Measurements from ENCODE around the gene MRPS18A.
"Not testable (repeated sequence)": the region's sequence is repeated elsewhere in the genome, so short reads cannot be mapped to it uniquely, and the experiment has no call there.

Gene MRPS18A

DNA sequence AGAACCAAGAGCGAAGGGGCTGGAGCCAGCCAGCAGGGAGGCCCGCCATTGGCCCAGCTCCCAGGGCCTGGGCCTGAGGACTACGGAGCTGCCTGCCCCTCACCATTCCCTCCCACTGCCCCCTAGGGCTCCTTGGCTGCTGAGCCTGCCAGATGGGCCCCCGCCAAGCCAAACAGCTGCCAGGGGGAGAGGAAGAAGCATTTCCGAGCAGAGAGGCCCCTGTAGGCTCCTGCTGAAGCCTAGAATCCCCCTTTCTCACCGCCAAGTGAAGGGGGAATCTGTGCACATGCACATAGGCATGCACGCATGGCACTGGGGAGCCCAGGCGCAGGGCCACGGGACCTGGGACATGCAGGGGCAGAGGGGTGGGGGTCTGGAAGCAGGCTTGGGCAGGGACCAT lies 28.5 kb upstream of the MRPS18A start:
- DNase-seq: peak; percentile 89

- no peak for DNase-seq
Measured at GRCh38 chr6:43715056-43715788, 27.6 kb upstream of the MRPS18A start.

- peak; percentile 75 for DNase-seq
Measured at GRCh38 chr6:43714311-43715055, 26.9 kb upstream of the MRPS18A start.

GRCh38 chr6:43713643-43714310 lies 26.2 kb upstream of the MRPS18A start:
- no peak for DNase-seq

DNA sequence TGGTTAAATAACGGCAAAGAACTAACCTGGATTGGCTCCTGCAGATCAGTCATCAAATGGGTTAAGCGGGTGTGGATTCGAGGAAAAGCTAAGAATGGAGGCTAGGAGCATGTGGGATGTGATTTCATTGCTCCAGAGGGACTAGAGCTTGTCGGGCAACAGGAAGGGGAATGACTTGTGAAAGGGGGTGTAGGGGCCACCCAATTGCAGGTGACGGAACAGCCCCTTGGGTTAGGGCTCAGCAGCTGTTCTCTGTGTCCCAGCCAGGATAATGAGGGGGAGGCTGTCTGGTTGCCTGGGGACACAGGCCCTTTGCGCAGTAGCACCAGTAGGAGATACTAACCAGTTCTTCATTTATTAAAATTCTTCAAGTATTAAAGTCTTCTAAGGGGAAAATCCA lies 25.0 kb upstream of the MRPS18A start:
- DNase-seq: no peak

DNA sequence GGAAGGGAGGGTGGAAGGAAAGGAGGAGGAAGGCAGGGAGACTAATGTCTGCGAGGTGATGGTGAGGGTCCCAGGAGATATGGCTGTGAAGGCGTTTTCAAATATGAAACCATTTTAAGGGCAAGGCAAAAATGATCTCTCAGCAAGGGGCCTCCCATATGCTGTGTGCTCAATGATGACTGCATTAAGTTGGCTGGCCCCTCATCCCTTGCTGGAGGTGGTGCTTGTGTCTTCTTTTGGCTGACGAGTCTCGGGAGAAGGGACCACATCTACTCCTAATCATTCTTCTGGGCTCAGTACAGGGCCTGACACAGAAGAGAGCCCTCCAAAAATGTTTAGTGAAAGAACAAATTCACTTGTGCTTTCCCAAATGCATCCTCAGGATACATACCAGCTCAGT lies 23.0 kb upstream of the MRPS18A start:
- DNase-seq: no peak

GRCh38 chr6:43709654-43710303 lies 22.2 kb upstream of the MRPS18A start:
- no peak for DNase-seq

GRCh38 chr6:43708860-43709653 lies 21.5 kb upstream of the MRPS18A start:
- peak; percentile 51 for DNase-seq

- peak; percentile 97 for DNase-seq
Measured at GRCh38 chr6:43707767-43708166, 20.2 kb upstream of the MRPS18A start.

- DNase-seq: no peak
Measured at GRCh38 chr6:43707269-43707668, 19.7 kb upstream of the MRPS18A start.

DNA sequence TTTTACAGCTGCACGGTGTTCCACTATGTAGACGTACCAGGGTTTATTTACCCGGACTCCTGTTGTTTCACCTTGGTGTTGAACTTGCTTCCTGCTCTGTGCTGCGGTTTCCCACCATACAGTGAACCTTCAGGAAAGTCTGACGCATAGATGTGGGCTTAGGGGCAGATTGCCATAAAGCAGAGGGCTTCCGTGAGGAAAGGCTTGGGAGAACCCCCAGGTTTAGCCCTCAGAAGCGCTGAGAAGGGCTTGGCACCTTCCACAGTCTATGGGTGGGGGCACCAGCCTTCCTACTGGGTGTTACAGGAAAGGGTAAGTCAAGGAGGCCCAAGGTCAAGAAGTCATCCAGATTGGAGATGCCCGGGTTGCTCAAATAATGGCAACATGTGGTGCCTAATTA lies 19.2 kb upstream of the MRPS18A start:
- DNase-seq: peak; percentile 61

DNA sequence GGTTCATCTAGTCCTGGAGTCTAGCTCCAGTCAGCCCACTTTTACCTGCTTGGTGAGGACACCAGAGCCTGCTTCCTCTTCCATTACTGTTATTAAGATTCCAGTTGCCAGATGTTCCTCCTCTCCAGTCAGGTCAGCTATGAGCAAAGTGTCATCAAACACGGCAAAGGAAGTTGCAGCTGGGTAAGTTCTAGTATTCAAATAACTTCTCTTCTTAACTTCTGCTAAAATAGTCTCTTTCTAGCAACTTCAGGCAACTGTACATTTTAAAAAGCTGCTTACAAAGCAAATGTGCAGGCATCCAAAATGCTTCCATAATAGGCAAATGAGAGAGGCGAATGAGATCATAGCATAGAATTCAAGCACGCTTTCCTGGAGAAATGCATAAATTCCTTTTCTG lies 18.4 kb upstream of the MRPS18A start:
- peak; percentile 71 for DNase-seq

DNA sequence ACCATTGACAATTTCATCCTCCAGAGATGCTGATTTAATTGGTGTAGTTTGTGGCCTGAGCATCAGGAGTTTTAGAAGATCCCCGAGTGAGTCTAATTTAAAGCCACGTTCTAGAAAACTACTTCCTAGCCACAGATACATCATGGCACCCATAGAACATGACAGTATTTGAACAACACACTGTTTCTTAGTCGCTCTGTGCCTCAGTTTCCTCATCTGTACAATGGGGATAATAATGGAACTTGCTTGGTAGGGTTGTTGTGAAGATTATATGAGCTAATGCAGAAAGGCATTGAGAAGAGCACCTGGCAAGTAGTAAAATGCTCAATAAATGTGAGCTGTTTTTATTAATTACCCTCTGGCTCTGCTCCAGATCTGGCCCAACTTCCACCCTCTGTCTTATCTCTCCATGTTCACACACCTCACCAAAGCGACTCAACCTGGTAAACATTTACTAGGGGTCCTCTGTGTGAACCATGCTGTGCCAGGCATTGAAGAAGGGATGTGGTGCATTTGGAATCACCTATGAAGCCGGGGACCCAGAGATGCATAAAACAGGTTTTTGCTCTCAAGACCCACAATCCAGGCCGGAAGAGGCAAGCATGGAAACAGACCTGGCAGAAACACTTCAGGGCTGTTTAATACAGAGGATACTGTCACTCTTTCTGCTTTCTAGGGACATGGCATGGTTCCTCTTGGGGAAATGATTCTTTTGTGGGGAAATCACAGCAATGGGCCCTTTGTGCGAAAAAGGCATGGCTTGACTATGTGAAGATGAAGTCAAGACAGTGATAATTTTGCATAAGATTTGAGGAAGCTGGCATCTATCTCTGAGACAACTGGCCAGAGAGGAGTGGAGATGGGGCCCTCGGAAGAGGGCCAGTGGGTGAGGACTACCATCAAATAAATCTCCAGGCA lies 16.2 kb upstream of the MRPS18A start:
- peak; percentile 49 for DNase-seq

- DNase-seq: peak; percentile 98
Measured at GRCh38 chr6:43702534-43703440, 15.2 kb upstream of the MRPS18A start.

DNA sequence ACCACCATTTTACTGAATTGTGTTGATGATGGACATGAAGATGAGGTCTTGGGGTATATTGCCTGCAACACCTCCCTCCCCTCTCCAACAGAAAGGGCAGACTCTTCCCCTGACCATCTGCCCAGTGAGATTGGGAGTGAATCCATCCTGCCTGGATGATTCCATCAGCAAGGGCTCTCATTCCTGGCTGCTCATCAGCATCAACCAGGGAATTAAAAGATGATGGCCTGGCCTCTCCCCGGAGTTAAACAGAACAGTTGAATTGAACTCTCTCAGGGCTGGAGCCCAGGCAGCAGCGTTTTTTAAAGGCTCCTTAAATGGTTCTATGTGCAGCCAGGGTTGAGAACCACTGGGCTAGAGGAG lies 14.6 kb upstream of the MRPS18A start:
- peak; percentile 71 for DNase-seq

GRCh38 chr6:43700939-43701560 lies 13.5 kb upstream of the MRPS18A start:
- DNase-seq: not testable (repeated sequence)

DNA sequence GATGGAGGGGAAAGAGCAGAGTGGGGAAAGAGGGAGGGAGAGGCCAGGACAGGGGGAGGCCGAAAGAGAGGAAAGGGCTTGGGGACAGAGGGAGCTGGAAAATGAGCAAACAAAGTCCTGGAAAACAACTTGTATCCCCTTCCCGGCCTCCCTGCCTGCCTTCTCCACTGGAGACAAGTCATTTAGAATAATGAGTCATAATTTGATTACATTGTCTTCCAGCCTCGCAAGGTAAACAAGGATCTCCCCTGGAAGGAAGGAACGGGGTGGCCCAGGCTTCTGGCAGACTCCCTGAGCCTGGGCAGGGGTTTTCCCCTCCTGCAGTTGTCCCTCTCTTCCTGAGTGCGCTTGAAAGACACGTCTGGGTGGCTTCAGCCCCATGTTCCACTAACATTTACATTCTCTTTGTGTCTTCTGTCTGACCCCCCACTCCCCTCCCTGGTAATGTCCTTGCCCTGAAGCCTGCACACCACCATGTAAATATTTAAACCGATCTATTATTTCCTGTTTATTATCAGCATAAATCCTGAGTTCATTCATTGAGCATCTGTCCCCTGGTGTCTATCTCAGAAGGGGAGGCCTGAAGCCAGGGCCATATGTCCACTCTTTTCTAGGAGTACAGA lies 12.1 kb upstream of the MRPS18A start:
- DNase-seq: peak; percentile 98

DNA sequence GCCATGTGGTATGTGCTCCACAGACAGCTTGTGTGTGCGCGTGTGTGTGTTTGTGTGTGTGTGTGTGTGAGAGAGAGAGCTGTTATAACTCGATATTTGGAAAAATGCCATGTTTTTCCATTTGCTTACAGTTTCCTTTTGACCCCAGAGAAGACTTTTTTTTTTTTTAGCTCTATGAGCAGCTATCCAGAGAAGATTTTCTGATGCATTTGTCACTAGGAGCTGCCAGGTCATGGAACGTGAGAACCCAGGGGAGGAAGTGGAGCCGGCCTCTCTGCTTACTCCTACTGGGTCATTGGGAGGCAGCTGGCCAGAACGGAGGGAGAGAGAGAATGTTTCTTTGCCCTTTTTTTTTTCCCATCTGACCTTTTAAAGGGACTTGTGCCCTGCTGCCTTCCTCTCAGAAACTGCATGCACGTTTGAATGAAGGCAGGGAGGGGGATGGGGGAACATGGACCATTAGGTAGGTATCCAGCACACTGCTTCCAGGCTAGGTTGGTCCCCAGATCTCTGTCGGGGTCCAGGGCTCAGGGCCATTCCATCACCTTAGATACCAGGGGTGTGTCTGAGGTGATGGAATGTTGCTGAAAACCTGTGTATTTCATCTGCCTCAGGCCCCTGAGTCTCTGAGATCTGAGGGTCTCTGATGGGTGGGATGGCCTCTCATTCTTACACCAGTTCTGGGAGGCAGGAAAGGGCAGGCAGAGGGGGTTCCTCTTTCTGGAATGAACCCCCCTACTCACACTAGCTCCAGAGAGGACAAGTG lies 11.2 kb upstream of the MRPS18A start:
- DNase-seq: peak; percentile 79

DNA sequence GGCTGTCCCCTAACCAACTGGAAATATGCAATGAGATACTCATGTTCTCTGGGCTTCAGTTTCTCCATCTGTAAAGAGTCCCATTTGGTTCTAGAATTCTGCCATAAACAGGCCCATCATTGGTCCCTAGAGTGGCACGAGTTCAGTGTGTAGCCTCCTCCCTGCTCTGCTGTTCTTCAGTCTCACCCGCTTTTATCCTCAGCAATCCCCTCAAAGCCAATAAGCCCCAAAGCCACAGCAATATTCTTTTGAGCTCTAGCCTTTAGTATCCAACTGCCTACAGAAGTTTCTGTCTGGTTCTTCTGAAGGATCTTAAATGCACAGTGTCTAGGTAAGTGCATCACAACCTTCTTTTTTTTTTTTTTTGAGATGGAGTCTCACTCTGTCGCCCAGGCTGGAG lies 9.8 kb upstream of the MRPS18A start:
- DNase-seq: no peak
